Left ventricle myocardium inferior (tissue), 1 donor: ENCODE data around the gene ISLR. TPM values are rescaled to one million over a fixed set of nuclear protein-coding genes. Genes with fewer than 3 reads are reported as not detected.

Source experiments
- DNase-seq: peaks from one replicate; pipeline ENCODE4 v3.0.0-alpha.2; 2020
- H3K27ac ChIP-seq: fragments of 200-600 bp; replicated peaks from 2 replicates; pipeline ENCODE4 v1.8.0; 2021
- H3K27me3 ChIP-seq: fragments of 200-600 bp; 2 replicates; pipeline ENCODE4 v1.8.0; 2021; ENCODE audit warnings: low read depth
- H3K36me3 ChIP-seq: fragments of 200-600 bp; 2 replicates; pipeline ENCODE4 v1.8.0; 2021
- H3K4me1 ChIP-seq: fragments of 200-600 bp; 2 replicates; pipeline ENCODE4 v1.8.0; 2021
- H3K4me3 ChIP-seq: fragments of 200-600 bp; 2 replicates; pipeline ENCODE4 v1.8.0; 2021; ENCODE audit warnings: mild to moderate bottlenecking, moderate library complexity
- H3K9me3 ChIP-seq: fragments of 200-600 bp; replicated peaks from 2 replicates; pipeline ENCODE4 v1.8.0; 2021
- intact Hi-C: fragments of 100-400 bp; cut with micrococcal nuclease; formaldehyde crosslinking; loops from one replicate; pipeline ENCODE4 v1.11.0; 2022
- total RNA-seq: library from RNA; stranded (reverse); fragmentation: NEBNext Ultra II Directional; extraction: Animal tissue kit (Norgen Biotek cat#: 25700); gene quantifications from one replicate; pipeline ENCODE4 v1.2.1, GENCODE V29; 2021
- TF ChIP-seq, protein P1 (sequence below): fragments of 200-600 bp; IDR thresholded peaks from 2 replicates; pipeline ENCODE4 v1.8.0; 2021; ENCODE audit warnings: antibody characterized with exemption, mild to moderate bottlenecking, borderline replicate concordance
- donor health status: DM: no; HTN: yes; CAD: no; lungs with severe emphysema.

ISLR gene
- total RNA-seq, 1 donor from 2014 or later: 12.7 TPM

DNA sequence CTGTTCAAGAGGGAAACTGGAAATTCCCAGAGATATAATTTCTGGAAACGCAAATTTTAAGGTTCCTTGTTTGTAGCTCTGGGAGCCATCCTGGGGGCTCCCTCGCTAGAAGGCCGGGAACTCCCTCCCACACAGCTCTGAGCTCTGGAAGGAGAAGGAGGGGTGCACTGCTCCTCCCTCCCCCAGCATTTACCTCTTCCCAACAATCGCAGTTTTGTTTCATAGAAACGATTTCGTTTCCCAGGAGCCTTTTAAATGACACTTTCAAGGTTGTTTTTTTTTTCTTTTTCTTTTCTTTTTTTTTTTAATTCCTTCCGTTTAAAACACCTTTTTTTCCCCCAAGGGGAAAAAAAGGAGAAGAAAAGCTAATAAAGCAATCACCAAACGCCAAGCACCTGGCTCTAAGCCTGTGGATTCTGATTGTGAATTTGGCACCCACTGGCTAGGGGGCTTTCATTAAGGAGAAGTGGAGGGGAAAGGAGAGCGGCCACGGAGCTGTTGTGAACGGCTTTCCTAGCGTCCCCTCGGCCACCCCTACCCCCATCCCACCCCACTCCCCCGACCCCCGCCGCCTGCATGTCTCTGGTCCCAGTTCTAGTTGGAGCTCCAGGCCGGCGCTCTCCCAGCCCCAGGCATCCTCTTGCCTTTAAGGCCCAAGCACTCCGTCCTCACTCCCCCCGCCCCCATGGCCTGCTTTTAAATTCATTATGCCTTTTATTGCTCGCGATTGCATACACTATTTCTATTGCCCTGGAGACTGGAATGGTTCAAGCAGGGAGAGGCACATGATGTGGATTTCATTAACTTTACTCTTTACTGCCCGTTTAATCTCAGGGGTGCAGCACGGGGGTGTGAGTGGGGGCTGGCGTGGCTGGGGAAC, 49.0 kb downstream of the ISLR start:
- intact Hi-C loops: no loop called here
- Histone ChIP-seq H3K27ac (no peak overlapping the region), H3K4me1 (no peaks in the 10 kb centered on the region), H3K4me3 (no peak overlapping the region), H3K27me3 (peaks cover 36% of the 10 kb centered on the region), H3K9me3 (no peaks in the 10 kb centered on the region), H3K36me3 (no peaks in the 10 kb centered on the region)
- DNase-seq: no peak
- TF ChIP-seq, protein P1, sequence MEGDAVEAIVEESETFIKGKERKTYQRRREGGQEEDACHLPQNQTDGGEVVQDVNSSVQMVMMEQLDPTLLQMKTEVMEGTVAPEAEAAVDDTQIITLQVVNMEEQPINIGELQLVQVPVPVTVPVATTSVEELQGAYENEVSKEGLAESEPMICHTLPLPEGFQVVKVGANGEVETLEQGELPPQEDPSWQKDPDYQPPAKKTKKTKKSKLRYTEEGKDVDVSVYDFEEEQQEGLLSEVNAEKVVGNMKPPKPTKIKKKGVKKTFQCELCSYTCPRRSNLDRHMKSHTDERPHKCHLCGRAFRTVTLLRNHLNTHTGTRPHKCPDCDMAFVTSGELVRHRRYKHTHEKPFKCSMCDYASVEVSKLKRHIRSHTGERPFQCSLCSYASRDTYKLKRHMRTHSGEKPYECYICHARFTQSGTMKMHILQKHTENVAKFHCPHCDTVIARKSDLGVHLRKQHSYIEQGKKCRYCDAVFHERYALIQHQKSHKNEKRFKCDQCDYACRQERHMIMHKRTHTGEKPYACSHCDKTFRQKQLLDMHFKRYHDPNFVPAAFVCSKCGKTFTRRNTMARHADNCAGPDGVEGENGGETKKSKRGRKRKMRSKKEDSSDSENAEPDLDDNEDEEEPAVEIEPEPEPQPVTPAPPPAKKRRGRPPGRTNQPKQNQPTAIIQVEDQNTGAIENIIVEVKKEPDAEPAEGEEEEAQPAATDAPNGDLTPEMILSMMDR: no peak

DNA sequence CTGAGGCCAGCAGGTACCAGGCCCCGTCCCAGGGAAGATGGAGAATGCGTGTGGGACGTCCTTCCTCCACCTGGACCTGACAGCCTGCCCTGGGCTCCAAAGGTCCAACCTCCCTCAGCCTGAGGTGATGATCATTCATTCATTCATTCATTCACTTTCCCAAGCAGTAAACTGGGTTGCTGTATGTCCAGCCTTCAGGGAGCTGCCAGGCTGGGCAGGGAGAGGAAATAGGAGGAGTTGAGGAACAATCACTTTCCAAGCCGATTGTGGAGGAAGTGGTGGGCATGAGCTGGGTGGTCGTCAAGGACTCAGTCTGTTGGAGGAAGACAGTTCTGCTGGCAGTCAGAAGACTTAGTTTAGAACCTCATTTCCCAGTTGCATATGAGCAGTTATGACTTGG, 52.4 kb downstream of the ISLR start:
- DNase-seq: no peak
- no peak overlapping the region for H3K27ac ChIP-seq
- TF ChIP-seq, protein P1: no peak
- no peak overlapping the region for H3K4me3 ChIP-seq
- intact Hi-C loops: no loop called here
- H3K9me3 ChIP-seq: no peaks in the 10 kb centered on the region
- H3K4me1 ChIP-seq: peaks cover 17% of the 10 kb centered on the region
- H3K27me3 ChIP-seq: peaks cover 42% of the 10 kb centered on the region
- H3K36me3 ChIP-seq: no peaks in the 10 kb centered on the region

Other genes with a start within 250 kb of the ISLR start
- 31.9 TPM for gene LOXL1, start 247.2 kb upstream of the ISLR start, total RNA-seq
- gene STOML1, start 181.4 kb upstream of the ISLR start, total RNA-seq: 26.1 TPM
- gene PML, start 179.0 kb upstream of the ISLR start, total RNA-seq: 19.1 TPM
- gene GOLGA6A, start 91.2 kb upstream of the ISLR start, total RNA-seq: not detected
- gene ISLR2, start 43.1 kb upstream of the ISLR start, total RNA-seq: 2.6 TPM
- gene STRA6, start 29.1 kb downstream of the ISLR start, total RNA-seq: not detected
- gene CCDC33, start 62.6 kb downstream of the ISLR start, total RNA-seq: 0.11 TPM
- 0.27 TPM for gene CYP11A1, start 193.9 kb downstream of the ISLR start, total RNA-seq